ENCODE measurements around the gene PCBD2. TPM values are rescaled to one million over a fixed set of nuclear protein-coding genes. Genes with fewer than 3 reads are reported as not detected.
"Not testable (repeated sequence)": the region's sequence is repeated elsewhere in the genome, so short reads cannot be mapped to it uniquely, and the experiment has no call there.

The PCBD2 gene
- 10 to 100 TPM; 13.4 to 13.7 TPM for total RNA-seq

GRCh38 chr5:134904610-134905245 is at the start of gene PCBD2:
Gene PCBD2, plus strand, starts transcription at chr5:134905131. Its CDS starts 9 bp downstream, at chr5:134905140.
- DNase-seq (peak; percentile 96), ATAC-seq (peak; percentile 89)
- peaks cover 27% of the 10 kb centered on the region for H3K4me1 Mint-ChIP-seq
- CTCF ChIA-PET = interaction anchor here (0.6 to 7.0 kb wide), 35 partner anchors 9 to 679 kb away, joined by 3 to 71 read pairs (median 6); partner anchors contain the start of genes C5orf24, CAMLG, DDX46 and MACROH2A1
- H3K36me3 Mint-ChIP-seq = peaks cover 10% of the 10 kb centered on the region
- H3K9me3 Mint-ChIP-seq (ENCODE audit: low read depth) = no peaks in the 10 kb centered on the region
- H3K27ac Mint-ChIP-seq = peak within 1 kb of the TSS; percentile 99
- H3K27me3 Mint-ChIP-seq = no peaks in the 10 kb centered on the region
- peak within 1 kb of the TSS; percentile 94 for H3K4me3 Mint-ChIP-seq

GRCh38 chr5:134856465-134856864 is 48.5 kb upstream of the PCBD2 start:
- H3K27ac Mint-ChIP-seq; H3K27me3 Mint-ChIP-seq; DNase-seq; H3K4me3 Mint-ChIP-seq; ATAC-seq; H3K9me3 Mint-ChIP-seq (ENCODE audit: low read depth): not testable (repeated sequence)
- Mint-ChIP-seq H3K4me1 (peaks cover 29% of the 10 kb centered on the region), H3K36me3 (peaks cover 37% of the 10 kb centered on the region)
- CTCF ChIA-PET = interaction anchor here (2.6 kb wide), 1 partner anchor 48 kb away, joined by 13 read pairs; the partner anchor contains the start of gene PCBD2

GRCh38 chr5:134857401-134857800 is 47.5 kb upstream of the PCBD2 start:
- DNase-seq = peak; percentile 7
- no peak overlapping the region for H3K27ac Mint-ChIP-seq
- CTCF ChIA-PET = no interaction called here
- no peak overlapping the region for H3K4me3 Mint-ChIP-seq
- ATAC-seq = no peak
- peaks cover 23% of the 10 kb centered on the region for H3K4me1 Mint-ChIP-seq
- no peaks in the 10 kb centered on the region for H3K9me3 Mint-ChIP-seq (ENCODE audit: low read depth)
- peaks cover 33% of the 10 kb centered on the region for H3K36me3 Mint-ChIP-seq
- H3K27me3 Mint-ChIP-seq = no peaks in the 10 kb centered on the region

- no peak overlapping the region for H3K4me3 Mint-ChIP-seq
- H3K9me3 Mint-ChIP-seq (ENCODE audit: low read depth) = no peaks in the 10 kb centered on the region
- peaks cover 2% of the 10 kb centered on the region for H3K4me1 Mint-ChIP-seq
- DNase-seq (no peak), ATAC-seq (no peak)
- H3K27ac Mint-ChIP-seq = no peak overlapping the region
- CTCF ChIA-PET = no interaction called here
- peaks cover 4% of the 10 kb centered on the region for H3K36me3 Mint-ChIP-seq
- no peaks in the 10 kb centered on the region for H3K27me3 Mint-ChIP-seq
Observed at GRCh38 chr5:134864707-134865106, 40.2 kb upstream of the PCBD2 start.

GRCh38 chr5:134873494-134873893 is 31.4 kb upstream of the PCBD2 start:
- ATAC-seq = no peak

GRCh38 chr5:134873987-134874830 is 30.7 kb upstream of the PCBD2 start, which contains the start of gene TXNDC15:
Gene TXNDC15, plus strand, starts transcription at chr5:134874371. Its CDS starts 57 bp downstream, at chr5:134874428.
- ATAC-seq = peak; percentile 92
- CTCF ChIA-PET = interaction anchor here (0.7 to 2.7 kb wide), 9 partner anchors 12 to 649 kb away, joined by 3 to 17 read pairs (median 4); partner anchors contain the start of genes C5orf24, PCBD2 and PPP2CA
- Mint-ChIP-seq H3K9me3 (ENCODE audit: low read depth) (no peaks in the 10 kb centered on the region), H3K36me3 (peaks cover 12% of the 10 kb centered on the region), H3K4me1 (peaks cover 45% of the 10 kb centered on the region), H3K27ac (peak within 1 kb of the TSS; percentile 97), H3K27me3 (no peaks in the 10 kb centered on the region), H3K4me3 (peak within 1 kb of the TSS; percentile 90)
- DNase-seq = peak; percentile 88

More at GRCh38 chr5:134873494-134873893, 31.4 kb upstream of the PCBD2 start:
- H3K27ac Mint-ChIP-seq = peak overlapping the region; percentile 97
- peak overlapping the region; percentile 90 for H3K4me3 Mint-ChIP-seq
- no peaks in the 10 kb centered on the region for H3K27me3 Mint-ChIP-seq
- CTCF ChIA-PET = interaction anchor here (0.7 to 2.7 kb wide), 9 partner anchors 11 to 648 kb away, joined by 3 to 17 read pairs (median 4); partner anchors contain the start of genes C5orf24, PCBD2 and PPP2CA
- peaks cover 40% of the 10 kb centered on the region for H3K4me1 Mint-ChIP-seq
- peak; percentile 48 for DNase-seq
- H3K36me3 Mint-ChIP-seq = peaks cover 12% of the 10 kb centered on the region
- H3K9me3 Mint-ChIP-seq (ENCODE audit: low read depth) = no peaks in the 10 kb centered on the region

- CTCF ChIA-PET = interaction anchor here (1.4 to 2.7 kb wide), 3 partner anchors 27 to 30 kb away, joined by 4 to 17 read pairs (median 5); partner anchors contain the start of gene PCBD2
- Mint-ChIP-seq H3K36me3 (peaks cover 12% of the 10 kb centered on the region), H3K27ac (peak overlapping the region; percentile 97), H3K4me1 (peaks cover 52% of the 10 kb centered on the region), H3K4me3 (peak overlapping the region; percentile 90), H3K9me3 (ENCODE audit: low read depth) (no peaks in the 10 kb centered on the region), H3K27me3 (no peaks in the 10 kb centered on the region)
- peak; percentile 68 for DNase-seq
- peak; percentile 46 for ATAC-seq
Observed at GRCh38 chr5:134874831-134875655, 29.9 kb upstream of the PCBD2 start.

GRCh38 chr5:134877159-134877558 is 27.8 kb upstream of the PCBD2 start:
- Mint-ChIP-seq H3K9me3 (ENCODE audit: low read depth) (no peaks in the 10 kb centered on the region), H3K4me3 (peak overlapping the region; percentile 41), H3K36me3 (peaks cover 15% of the 10 kb centered on the region), H3K4me1 (peaks cover 54% of the 10 kb centered on the region), H3K27ac (peak overlapping the region; percentile 81), H3K27me3 (no peaks in the 10 kb centered on the region)
- CTCF ChIA-PET = interaction anchor here (1.0 to 3.7 kb wide), 3 partner anchors 27 to 139 kb away, joined by 3 to 16 read pairs (median 6); partner anchors contain the start of genes CAMLG and PCBD2
- DNase-seq = peak; percentile 46
- ATAC-seq = peak; percentile 18

GRCh38 chr5:134878403-134878802 is 26.5 kb upstream of the PCBD2 start:
- Mint-ChIP-seq H3K9me3 (ENCODE audit: low read depth) (no peaks in the 10 kb centered on the region), H3K4me1 (peaks cover 46% of the 10 kb centered on the region), H3K36me3 (peaks cover 15% of the 10 kb centered on the region), H3K27me3 (no peaks in the 10 kb centered on the region), H3K27ac (no peak overlapping the region), H3K4me3 (no peak overlapping the region)
- no peak for ATAC-seq
- CTCF ChIA-PET = interaction anchor here (1.3 to 3.7 kb wide), 2 partner anchors 26 to 31 kb away, joined by 3 to 16 read pairs; partner anchors contain the start of gene PCBD2
- DNase-seq = no peak

GRCh38 chr5:134879456-134879855 is 25.5 kb upstream of the PCBD2 start:
- CTCF ChIA-PET = interaction anchor here (2.0 kb wide), 1 partner anchor 25 kb away, joined by 6 read pairs; the partner anchor contains the start of gene PCBD2
- Mint-ChIP-seq H3K4me3 (no peak overlapping the region), H3K4me1 (peaks cover 44% of the 10 kb centered on the region), H3K27ac (no peak overlapping the region), H3K9me3 (ENCODE audit: low read depth) (no peaks in the 10 kb centered on the region), H3K27me3 (no peaks in the 10 kb centered on the region), H3K36me3 (peaks cover 15% of the 10 kb centered on the region)
- DNase-seq (no peak), ATAC-seq (no peak)

GRCh38 chr5:134880937-134881336 is 24.0 kb upstream of the PCBD2 start:
- not testable (repeated sequence) for H3K27ac Mint-ChIP-seq
- peaks cover 11% of the 10 kb centered on the region for H3K36me3 Mint-ChIP-seq

GRCh38 chr5:134881711-134882110 is 23.2 kb upstream of the PCBD2 start:
- ATAC-seq; H3K4me3 Mint-ChIP-seq; DNase-seq; H3K9me3 Mint-ChIP-seq (ENCODE audit: low read depth); H3K27me3 Mint-ChIP-seq; CTCF ChIA-PET; H3K27ac Mint-ChIP-seq: not testable (repeated sequence)
- H3K4me1 Mint-ChIP-seq = peaks cover 29% of the 10 kb centered on the region
- H3K36me3 Mint-ChIP-seq = peaks cover 11% of the 10 kb centered on the region

More at GRCh38 chr5:134880937-134881336, 24.0 kb upstream of the PCBD2 start:
- CTCF ChIA-PET = interaction anchor here (2.0 kb wide), 1 partner anchor 24 kb away, joined by 6 read pairs; the partner anchor contains the start of gene PCBD2
- not testable (repeated sequence) for H3K27me3 Mint-ChIP-seq; H3K4me3 Mint-ChIP-seq; ATAC-seq; H3K9me3 Mint-ChIP-seq (ENCODE audit: low read depth); DNase-seq
- peaks cover 37% of the 10 kb centered on the region for H3K4me1 Mint-ChIP-seq
